Medulla oblongata (tissue), 1 donor: ENCODE data around the gene MARK3.
"Not testable (repeated sequence)": the region's sequence is repeated elsewhere in the genome, so short reads cannot be mapped to it uniquely, and the experiment has no call there.

Source experiments
- DNase-seq: peaks from one replicate; pipeline ENCODE4 v3.0.0-alpha.2; 2015; ENCODE audit errors: extremely low spot score

Gene MARK3

GRCh38 chr14:103488960-103489359, 103.7 kb downstream of the MARK3 start:
- no peak for DNase-seq

- DNase-seq = no peak
Observed at GRCh38 chr14:103489621-103490020, 104.4 kb downstream of the MARK3 start.

- DNase-seq = no peak
Observed at GRCh38 chr14:103491691-103492090, 106.5 kb downstream of the MARK3 start.

GRCh38 chr14:103492156-103492925, 107.1 kb downstream of the MARK3 start:
- no peak for DNase-seq

GRCh38 chr14:103495854-103496253, 110.6 kb downstream of the MARK3 start:
- DNase-seq = no peak

GRCh38 chr14:103496776-103497175, 111.6 kb downstream of the MARK3 start:
- DNase-seq = no peak

- DNase-seq = no peak
Observed at GRCh38 chr14:103499709-103500108, 114.5 kb downstream of the MARK3 start.

- DNase-seq = peak; percentile 96
Observed at GRCh38 chr14:103500148-103500990, 115.2 kb downstream of the MARK3 start.

GRCh38 chr14:103501041-103501870, 116.0 kb downstream of the MARK3 start:
- DNase-seq = no peak

GRCh38 chr14:103501921-103502669, 116.9 kb downstream of the MARK3 start:
- DNase-seq = no peak

- no peak for DNase-seq
Observed at GRCh38 chr14:103502877-103503276, 117.7 kb downstream of the MARK3 start.

GRCh38 chr14:103503296-103503695, 118.1 kb downstream of the MARK3 start:
- DNase-seq = no peak

- no peak for DNase-seq
Observed at GRCh38 chr14:103504991-103505565, 119.9 kb downstream of the MARK3 start.

- DNase-seq = no peak
Observed at GRCh38 chr14:103507751-103508150, 122.5 kb downstream of the MARK3 start.

- no peak for DNase-seq
Observed at GRCh38 chr14:103508521-103509329, 123.5 kb downstream of the MARK3 start.

GRCh38 chr14:103509864-103510723, 124.9 kb downstream of the MARK3 start:
- no peak for DNase-seq

GRCh38 chr14:103510724-103511693, 125.8 kb downstream of the MARK3 start:
- DNase-seq = no peak

GRCh38 chr14:103512180-103512579, 127.0 kb downstream of the MARK3 start:
- DNase-seq = not testable (repeated sequence)
